NCI-H526 (cell line): ENCODE measurements around the gene NRP2.
A peak's percentile ranks its signal among the peaks of the same experiment; 100 is the strongest.

Source experiments
- DNase-seq, 2 experiments: peaks; one replicate each; lab custom pipeline; 2025; lab: John Stamatoyannopoulos, UW

NRP2 gene

GRCh38 chr2:205706769-205707381, 24.6 kb downstream of the NRP2 start:
- peak in 1 of 2 experiments; percentile 8 for DNase-seq

GRCh38 chr2:205708231-205708631, 25.9 kb downstream of the NRP2 start:
- DNase-seq, result no peak

DNA sequence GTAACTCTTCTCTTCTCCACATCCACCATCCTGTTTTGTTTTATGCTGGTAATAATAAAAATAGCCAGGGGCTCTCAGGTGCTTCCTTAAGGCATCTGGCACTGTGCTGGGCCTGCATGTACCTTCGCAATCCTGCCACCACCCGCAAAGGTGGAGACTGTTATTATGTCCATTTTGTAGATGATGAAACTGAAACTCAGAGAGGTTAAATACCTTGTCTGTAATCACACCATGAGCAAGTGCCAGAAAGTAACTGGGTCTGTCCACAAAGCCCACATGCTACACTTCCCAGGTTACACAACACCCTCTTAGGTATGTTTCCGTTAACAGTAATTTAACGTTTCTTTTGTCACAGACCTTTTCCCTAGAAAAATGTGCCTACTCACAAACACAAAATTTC, 27.0 kb downstream of the NRP2 start:
- no peak for DNase-seq

GRCh38 chr2:205712508-205712907, 30.2 kb downstream of the NRP2 start:
- no peak for DNase-seq

DNA sequence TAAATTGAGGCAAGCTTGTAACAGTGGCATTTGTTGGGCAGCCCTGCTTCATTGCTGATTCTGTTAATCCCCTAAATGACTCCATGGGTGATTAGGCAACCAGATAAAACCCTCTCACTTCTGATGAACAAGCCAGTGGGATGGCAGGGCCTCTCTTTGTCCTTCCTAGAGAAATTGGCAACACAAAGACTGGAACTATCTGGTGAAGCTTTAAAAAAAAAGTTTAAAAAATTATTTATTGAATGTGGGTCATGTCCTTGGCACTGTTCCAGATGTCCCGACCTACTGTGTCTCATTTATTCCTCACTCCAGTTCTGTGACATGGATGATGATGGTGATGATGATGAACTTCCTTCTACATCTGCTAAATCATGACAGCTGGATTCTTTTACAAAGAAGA, 30.8 kb downstream of the NRP2 start:
- no peak for DNase-seq

GRCh38 chr2:205714058-205714776, 31.9 kb downstream of the NRP2 start:
- DNase-seq, result no peak

DNA sequence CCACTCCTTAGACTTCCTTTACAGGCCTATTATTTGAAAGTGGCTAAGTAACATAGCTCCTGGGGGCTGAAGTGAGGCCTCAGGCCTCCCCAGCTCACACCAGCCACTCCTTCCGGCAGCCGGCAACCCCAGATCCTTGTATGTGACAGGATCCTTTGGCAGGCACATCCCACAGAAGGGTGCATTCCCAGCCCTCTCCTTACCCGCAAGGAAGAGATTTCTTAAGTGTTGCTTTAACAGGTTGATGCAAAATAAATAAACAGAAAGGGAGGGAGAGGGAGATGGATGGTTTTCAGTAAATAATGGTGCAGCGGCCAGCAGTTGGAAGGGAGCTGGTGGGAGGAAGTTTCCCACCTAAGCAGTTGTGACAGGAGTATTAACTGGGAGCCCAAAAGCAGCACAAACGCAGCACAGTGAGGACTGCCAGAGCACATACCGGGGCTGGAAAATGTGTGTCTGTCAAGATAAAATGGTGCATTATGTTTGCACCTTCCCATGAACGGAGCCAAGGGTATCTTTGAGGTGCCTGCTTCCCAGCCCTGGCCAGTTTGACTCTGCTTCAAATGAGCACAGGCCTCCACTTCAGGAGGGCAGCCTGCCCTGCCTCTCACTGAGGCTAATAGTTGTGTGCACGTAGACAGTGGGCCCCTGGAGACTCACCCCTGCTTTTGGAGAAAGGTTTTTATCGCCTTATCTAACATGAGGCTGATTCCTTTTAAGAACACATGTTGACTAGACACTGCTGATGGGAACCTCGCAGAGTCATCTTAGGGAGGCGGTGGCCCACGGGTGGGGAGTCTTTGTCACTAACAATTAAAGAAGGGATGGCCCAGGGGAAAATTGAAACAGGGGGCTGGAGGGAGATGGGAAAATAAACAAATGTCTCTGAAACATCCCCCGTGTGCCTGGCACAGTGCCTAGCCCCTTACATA, 32.8 kb downstream of the NRP2 start:
- no peak for DNase-seq

DNA sequence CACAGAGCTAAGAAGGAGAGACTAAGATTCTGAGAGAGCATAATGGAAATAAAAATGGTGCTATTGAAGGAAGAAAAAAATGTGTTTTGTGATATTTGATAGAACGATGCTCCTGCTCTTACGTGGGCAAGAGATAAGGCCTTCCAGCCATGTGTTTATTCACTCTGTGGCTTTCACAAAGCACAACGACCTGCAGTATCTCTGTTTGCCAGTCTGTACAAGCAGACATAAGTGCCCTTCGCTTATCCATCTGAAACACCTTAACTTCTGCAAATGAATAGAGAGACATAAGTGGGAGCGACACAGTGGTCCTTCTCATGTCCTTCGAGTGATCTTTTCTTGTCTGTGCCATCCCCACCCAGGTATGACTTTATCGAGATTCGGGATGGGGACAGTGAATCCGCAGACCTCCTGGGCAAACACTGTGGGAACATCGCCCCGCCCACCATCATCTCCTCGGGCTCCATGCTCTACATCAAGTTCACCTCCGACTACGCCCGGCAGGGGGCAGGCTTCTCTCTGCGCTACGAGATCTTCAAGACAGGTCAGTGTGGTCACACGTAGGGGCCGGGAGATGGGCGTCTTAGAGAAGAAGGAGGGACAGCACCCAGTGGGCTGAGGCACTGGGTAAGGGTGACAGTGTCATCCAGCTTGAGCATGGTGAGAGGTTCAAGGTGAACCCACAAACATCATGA, 33.7 kb downstream of the NRP2 start:
- DNase-seq, result peak in 1 of 2 experiments; percentile 15

- no peak for DNase-seq
These were observed 35.0 kb downstream of the NRP2 start for GRCh38 chr2:205717175-205717846.

GRCh38 chr2:205717999-205718398, 35.7 kb downstream of the NRP2 start:
- DNase-seq, result no peak

DNA sequence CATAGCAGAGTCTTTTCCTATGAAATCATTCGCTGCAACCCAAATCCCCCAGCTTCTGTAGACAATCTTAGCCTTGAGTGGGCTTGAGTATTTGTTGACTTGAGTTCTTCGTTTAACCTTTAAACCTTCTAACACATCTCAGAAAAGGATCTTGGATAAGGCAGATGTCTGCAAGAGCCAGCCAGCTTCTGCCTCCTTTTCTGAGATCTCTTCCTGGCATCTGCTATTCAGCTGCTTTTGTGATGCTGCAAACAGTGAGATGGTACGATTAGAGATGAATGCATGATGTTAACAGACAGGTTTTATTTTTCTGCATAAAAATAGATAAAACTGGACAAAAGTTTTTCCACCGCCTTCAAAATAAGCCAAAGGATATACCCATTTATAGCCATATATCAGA, 37.5 kb downstream of the NRP2 start:
- no peak for DNase-seq

GRCh38 chr2:205720451-205720902, 38.2 kb downstream of the NRP2 start:
- DNase-seq, result no peak

DNA sequence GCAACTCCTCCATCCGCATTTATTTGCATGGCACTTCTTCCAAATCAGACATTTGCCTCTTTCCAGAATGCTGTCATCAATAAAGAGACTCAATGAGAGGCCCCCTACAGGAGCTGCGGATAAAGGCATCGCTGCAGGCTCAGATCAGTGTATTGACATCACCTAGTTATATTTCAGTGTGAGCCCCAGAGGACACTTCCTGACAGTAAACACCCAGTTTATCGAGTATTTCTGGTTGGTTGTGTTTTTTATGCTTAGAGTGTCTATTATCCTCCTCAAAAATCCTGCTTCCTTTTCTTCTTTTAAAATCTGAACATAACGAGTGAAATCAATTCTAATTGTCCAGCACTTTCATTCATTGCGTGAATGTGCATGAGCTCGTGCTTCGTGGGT, 38.8 kb downstream of the NRP2 start:
- peak in 1 of 2 experiments; percentile 10 for DNase-seq

DNA sequence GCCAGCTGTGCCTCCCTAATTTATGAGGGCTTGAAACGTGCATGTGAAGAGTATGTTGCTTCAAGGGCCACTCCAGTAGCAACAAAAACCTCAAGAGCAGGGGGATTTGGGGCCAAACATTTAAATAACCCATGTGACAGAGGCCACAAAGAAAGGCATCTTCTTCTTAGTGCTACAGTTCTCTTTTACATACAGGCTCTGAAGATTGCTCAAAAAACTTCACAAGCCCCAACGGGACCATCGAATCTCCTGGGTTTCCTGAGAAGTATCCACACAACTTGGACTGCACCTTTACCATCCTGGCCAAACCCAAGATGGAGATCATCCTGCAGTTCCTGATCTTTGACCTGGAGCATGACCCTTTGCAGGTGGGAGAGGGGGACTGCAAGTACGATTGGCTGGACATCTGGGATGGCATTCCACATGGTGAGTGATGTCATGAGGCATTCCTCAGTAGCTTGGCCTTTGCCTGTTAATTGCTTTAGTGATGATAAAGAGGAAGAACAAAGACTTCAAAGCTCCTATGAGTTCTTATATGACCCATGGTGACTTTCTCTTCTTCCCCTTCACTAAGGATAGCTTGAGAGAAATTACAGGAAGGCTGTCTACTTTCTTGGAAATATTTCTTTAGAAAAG, 40.1 kb downstream of the NRP2 start:
- no peak for DNase-seq

GRCh38 chr2:205723179-205723578, 40.9 kb downstream of the NRP2 start:
- no peak for DNase-seq

GRCh38 chr2:205725059-205725458, 42.8 kb downstream of the NRP2 start:
- no peak for DNase-seq

- no peak for DNase-seq
These were observed 44.2 kb downstream of the NRP2 start for GRCh38 chr2:205726506-205726905.

DNA sequence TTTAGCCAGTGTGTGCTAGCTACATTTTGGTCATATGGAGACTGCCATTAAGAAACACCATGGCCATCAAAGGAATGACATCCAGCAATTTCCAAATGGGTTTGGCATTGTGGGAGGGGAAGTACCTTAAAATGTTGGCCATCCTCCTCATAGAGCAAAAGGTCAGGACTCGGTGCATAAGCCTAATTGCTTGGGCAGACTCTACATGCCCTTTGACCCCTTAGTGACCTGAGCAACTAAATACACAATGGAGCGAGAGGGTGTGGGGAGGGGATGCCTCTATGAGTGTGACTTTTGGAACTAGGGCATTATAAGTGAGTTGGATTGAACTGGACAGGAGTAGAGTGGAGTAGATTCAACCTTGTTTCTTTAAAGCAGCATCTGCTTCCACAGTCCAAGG, 44.9 kb downstream of the NRP2 start:
- no peak for DNase-seq

GRCh38 chr2:205728366-205728765, 46.1 kb downstream of the NRP2 start:
- no peak for DNase-seq

- no peak for DNase-seq
These were observed 47.9 kb downstream of the NRP2 start for GRCh38 chr2:205730191-205730590.
